GM21367 (cell line): ENCODE results near the gene TFPT.

Source experiments
- ATAC-seq: cut with Tn5 transposase; IDR thresholded peaks from one replicate; pipeline ENCODE4 v1.9.1; 2021; ENCODE audit not compliant: unreplicated experiment

Gene TFPT

GRCh38 chr19:54081032-54081431 is 34.4 kb downstream of the TFPT start, which contains the start of gene TARM1:
Gene TARM1 (minus strand): TSS chr19:54081365. CDS start chr19:54081340, 25 bp downstream.
- no peak for ATAC-seq

GRCh38 chr19:54077334-54077733 is 38.1 kb downstream of the TFPT start:
- ATAC-seq = no peak

GRCh38 chr19:54074851-54075250 is 40.6 kb downstream of the TFPT start:
- no peak for ATAC-seq

- ATAC-seq = no peak
Measured at GRCh38 chr19:54073829-54074228, 41.6 kb downstream of the TFPT start.

GRCh38 chr19:54069470-54069869 is 46.0 kb downstream of the TFPT start:
- no peak for ATAC-seq

- ATAC-seq = no peak
Measured at GRCh38 chr19:54063350-54064116, 51.9 kb downstream of the TFPT start, which contains the start of gene VSTM1. Gene VSTM1 (minus strand): TSS chr19:54063897. CDS start chr19:54063777, 120 bp downstream.

- ATAC-seq = no peak
Measured at GRCh38 chr19:54062643-54063042, 52.8 kb downstream of the TFPT start.
